ENCODE data around the gene PCGF1.

PCGF1 gene

GRCh38 chr2:74504591-74504990, 2.9 kb downstream of the PCGF1 start:
- TF ChIP-seq CTCF (conservative IDR thresholded peaks at IDR 0.05; ENCODE audit: low read depth): no peak
- H3K27ac ChIP-seq: peak overlapping the region; percentile 96
- no peak for DNase-seq (ENCODE audit: low spot score)
- POLR2A ChIA-PET (ENCODE audit: low non-redundant PET): interaction anchor here (0.6 kb wide), 1 partner anchor 33 kb away, joined by 6 read pairs; no protein-coding TSS in a partner anchor
- CTCF ChIA-PET: interaction anchor here (1.9 kb wide), 1 partner anchor 22 kb away, joined by 7 read pairs; the partner anchor contains the start of genes CCDC142 and TTC31

- CTCF ChIA-PET: interaction anchor here (0.6 to 1.9 kb wide), 4 partner anchors 10 to 96 kb away, joined by 3 to 7 read pairs (median 3); partner anchors contain the start of genes CCDC142 and TTC31
- no peak for DNase-seq (ENCODE audit: low spot score)
- H3K27ac ChIP-seq: peak overlapping the region; percentile 96
- TF ChIP-seq CTCF (conservative IDR thresholded peaks at IDR 0.05; ENCODE audit: low read depth): no peak
- POLR2A ChIA-PET (ENCODE audit: low non-redundant PET): interaction anchor here (0.9 to 1.0 kb wide), 3 partner anchors 20 to 25 kb away, joined by 3 to 4 read pairs (median 3); no protein-coding TSS in a partner anchor
These were observed 3.7 kb downstream of the PCGF1 start for GRCh38 chr2:74503506-74504475.

GRCh38 chr2:74502720-74503505, 4.6 kb downstream of the PCGF1 start:
- DNase-seq (ENCODE audit: low spot score): peak; percentile 75
- TF ChIP-seq CTCF (conservative IDR thresholded peaks at IDR 0.05; ENCODE audit: low read depth): peak; percentile 49
- ChIA-PET CTCF (interaction anchor here (0.6 to 1.9 kb wide), 4 partner anchors 11 to 99 kb away, joined by 3 to 7 read pairs (median 3); partner anchors contain the start of genes CCDC142 and TTC31), POLR2A (ENCODE audit: low non-redundant PET) (interaction anchor here (0.9 to 1.0 kb wide), 3 partner anchors 19 to 26 kb away, joined by 3 to 4 read pairs (median 3); no protein-coding TSS in a partner anchor)
- H3K27ac ChIP-seq: peak overlapping the region; percentile 96

- TF ChIP-seq CTCF (conservative IDR thresholded peaks at IDR 0.05; ENCODE audit: low read depth): no peak
- POLR2A ChIA-PET (ENCODE audit: low non-redundant PET): no interaction called here
- CTCF ChIA-PET: interaction anchor here (0.6 kb wide), 1 partner anchor 43 kb away, joined by 3 read pairs; no protein-coding TSS in a partner anchor
- no peak for DNase-seq (ENCODE audit: low spot score)
- H3K27ac ChIP-seq: peak overlapping the region; percentile 96; the same call in 1 of the 2 replicates
These were observed 5.3 kb downstream of the PCGF1 start for GRCh38 chr2:74502147-74502719.

- no peak for TF ChIP-seq CTCF (conservative IDR thresholded peaks at IDR 0.05; ENCODE audit: low read depth)
- H3K27ac ChIP-seq: no peak overlapping the region
- ChIA-PET CTCF (interaction anchor here (0.6 to 1.8 kb wide), 2 partner anchors 19 to 43 kb away, joined by 3 to 9 read pairs; partner anchors contain the start of genes CCDC142 and TTC31), POLR2A (ENCODE audit: low non-redundant PET) (no interaction called here)
- no peak for DNase-seq (ENCODE audit: low spot score)
These were observed 6.0 kb downstream of the PCGF1 start for GRCh38 chr2:74501335-74502071.

Data from RWPE1 (cell line).